ENCODE data around the gene ITIH4. TPM values are rescaled to one million over a fixed set of nuclear protein-coding genes. Genes with fewer than 3 reads are reported as not detected.

The ITIH4 gene
- total and polyA plus RNA-seq, 2 of the 13 experiments (the other 11 are each of a cell fraction or from before 2014, with no cell fraction given), result 2.7 to 5.3 TPM

- TF ChIP-seq, protein P1, sequence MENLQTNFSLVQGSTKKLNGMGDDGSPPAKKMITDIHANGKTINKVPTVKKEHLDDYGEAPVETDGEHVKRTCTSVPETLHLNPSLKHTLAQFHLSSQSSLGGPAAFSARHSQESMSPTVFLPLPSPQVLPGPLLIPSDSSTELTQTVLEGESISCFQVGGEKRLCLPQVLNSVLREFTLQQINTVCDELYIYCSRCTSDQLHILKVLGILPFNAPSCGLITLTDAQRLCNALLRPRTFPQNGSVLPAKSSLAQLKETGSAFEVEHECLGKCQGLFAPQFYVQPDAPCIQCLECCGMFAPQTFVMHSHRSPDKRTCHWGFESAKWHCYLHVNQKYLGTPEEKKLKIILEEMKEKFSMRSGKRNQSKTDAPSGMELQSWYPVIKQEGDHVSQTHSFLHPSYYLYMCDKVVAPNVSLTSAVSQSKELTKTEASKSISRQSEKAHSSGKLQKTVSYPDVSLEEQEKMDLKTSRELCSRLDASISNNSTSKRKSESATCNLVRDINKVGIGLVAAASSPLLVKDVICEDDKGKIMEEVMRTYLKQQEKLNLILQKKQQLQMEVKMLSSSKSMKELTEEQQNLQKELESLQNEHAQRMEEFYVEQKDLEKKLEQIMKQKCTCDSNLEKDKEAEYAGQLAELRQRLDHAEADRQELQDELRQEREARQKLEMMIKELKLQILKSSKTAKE (CRISPR knock-in tag; IDR thresholded peaks at IDR 0.05; ENCODE audit: borderline replicate concordance), result no peak
- no peak for TF ChIP-seq REXO4 (CRISPR knock-in tag; IDR thresholded peaks at IDR 0.05; ENCODE audit: borderline replicate concordance)
- TF ChIP-seq MTA3 (CRISPR knock-in tag; IDR thresholded peaks at IDR 0.05), result no peak
- TF ChIP-seq SRF (IDR thresholded peaks at IDR 0.05; ENCODE audit: low read depth, low read length), result no peak
- no peak for TF ChIP-seq KAT7 (CRISPR knock-in tag; IDR thresholded peaks at IDR 0.05; ENCODE audit: borderline replicate concordance)
- no peak for TF ChIP-seq ZUFSP (CRISPR knock-in tag; IDR thresholded peaks at IDR 0.05; ENCODE audit: borderline replicate concordance)
- no peak for TF ChIP-seq ZNF180 (CRISPR knock-in tag; IDR thresholded peaks at IDR 0.05; ENCODE audit: borderline replicate concordance, low read depth)
- TF ChIP-seq HINFP (CRISPR knock-in tag; IDR thresholded peaks at IDR 0.05; ENCODE audit: low read depth), result no peak
- TF ChIP-seq ZNF124 (CRISPR knock-in tag; IDR thresholded peaks at IDR 0.05), result no peak
- no peak for TF ChIP-seq ZNF598 (CRISPR knock-in tag; IDR thresholded peaks at IDR 0.05; ENCODE audit: borderline replicate concordance)
- TF ChIP-seq CBFB (CRISPR knock-in tag; IDR thresholded peaks at IDR 0.05), result no peak
- no peak for TF ChIP-seq RNF2 (conservative IDR thresholded peaks at IDR 0.05; ENCODE audit: low read depth)
- no peak for TF ChIP-seq ZIK1 (CRISPR knock-in tag; IDR thresholded peaks at IDR 0.05; ENCODE audit: borderline replicate concordance, low read depth)
- no peak for TF ChIP-seq ZFP37 (CRISPR knock-in tag; IDR thresholded peaks at IDR 0.05; ENCODE audit: borderline replicate concordance)
- no peak for TF ChIP-seq ZKSCAN5 (CRISPR knock-in tag; IDR thresholded peaks at IDR 0.05)
- TF ChIP-seq ZNF513 (CRISPR knock-in tag; conservative IDR thresholded peaks at IDR 0.05), result no peak
- no peak for TF ChIP-seq TMF1 (CRISPR knock-in tag; IDR thresholded peaks at IDR 0.05; ENCODE audit: low read depth)
- TF ChIP-seq POLR2AphosphoS2 (IDR thresholded peaks at IDR 0.05; ENCODE audit: low read depth, low read length), result no peak
- TF ChIP-seq PBX2 (CRISPR knock-in tag; IDR thresholded peaks at IDR 0.05), result no peak
- no peak for TF ChIP-seq MBNL3 (CRISPR knock-in tag; conservative IDR thresholded peaks at IDR 0.05)
- TF ChIP-seq HOMEZ (CRISPR knock-in tag; IDR thresholded peaks at IDR 0.05; ENCODE audit: low read depth), result no peak
- no peak for TF ChIP-seq ZNF672 (CRISPR knock-in tag; IDR thresholded peaks at IDR 0.05)
Observed at GRCh38 chr3:52845157-52845556, 14.7 kb upstream of the ITIH4 start (continued).

Data from HepG2 (cell line).